ENCODE measurements around the gene CRIM1. TPM values are rescaled to one million over a fixed set of nuclear protein-coding genes. Genes with fewer than 3 reads are reported as not detected.

CRIM1 gene
- total RNA-seq, 1 donor from 2014 or later, result 60.4 TPM

DNA sequence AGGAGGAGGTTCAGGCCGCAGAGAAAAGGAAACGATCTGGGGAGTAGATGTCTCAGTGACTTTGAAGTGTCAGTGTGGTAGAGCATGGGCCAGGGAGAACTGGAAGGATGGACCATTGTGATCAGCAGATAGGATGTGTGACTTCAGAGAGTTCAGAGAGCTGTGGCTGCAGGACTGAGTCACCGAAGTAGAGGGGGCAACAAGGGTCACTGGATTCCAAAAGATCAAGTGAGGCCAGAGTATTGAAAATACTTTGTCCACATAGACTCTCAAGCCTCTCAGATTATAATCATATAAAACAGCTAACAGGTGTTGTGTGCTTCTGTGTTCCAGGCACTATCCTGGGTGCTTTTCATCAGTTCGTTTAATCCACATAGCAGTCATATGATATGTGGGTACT is 99.4 kb downstream of the CRIM1 start:
- no peaks in the 10 kb centered on the region for H3K27me3 ChIP-seq
- no peak for DNase-seq (ENCODE audit: extremely low spot score in 2 of 2)
- H3K27ac ChIP-seq, result peak overlapping the region; percentile 56
- H3K9me3 ChIP-seq, result no peaks in the 10 kb centered on the region
- H3K36me3 ChIP-seq, result no peaks in the 10 kb centered on the region
- H3K4me3 ChIP-seq, result no peak overlapping the region
- intact Hi-C loops (cut with DNase I), result loop anchor here (10.0 kb wide), 1 partner anchor 100 kb away; the partner anchor contains the start of gene CRIM1
- peaks cover 37% of the 10 kb centered on the region for H3K4me1 ChIP-seq
- TF ChIP-seq, protein P1, sequence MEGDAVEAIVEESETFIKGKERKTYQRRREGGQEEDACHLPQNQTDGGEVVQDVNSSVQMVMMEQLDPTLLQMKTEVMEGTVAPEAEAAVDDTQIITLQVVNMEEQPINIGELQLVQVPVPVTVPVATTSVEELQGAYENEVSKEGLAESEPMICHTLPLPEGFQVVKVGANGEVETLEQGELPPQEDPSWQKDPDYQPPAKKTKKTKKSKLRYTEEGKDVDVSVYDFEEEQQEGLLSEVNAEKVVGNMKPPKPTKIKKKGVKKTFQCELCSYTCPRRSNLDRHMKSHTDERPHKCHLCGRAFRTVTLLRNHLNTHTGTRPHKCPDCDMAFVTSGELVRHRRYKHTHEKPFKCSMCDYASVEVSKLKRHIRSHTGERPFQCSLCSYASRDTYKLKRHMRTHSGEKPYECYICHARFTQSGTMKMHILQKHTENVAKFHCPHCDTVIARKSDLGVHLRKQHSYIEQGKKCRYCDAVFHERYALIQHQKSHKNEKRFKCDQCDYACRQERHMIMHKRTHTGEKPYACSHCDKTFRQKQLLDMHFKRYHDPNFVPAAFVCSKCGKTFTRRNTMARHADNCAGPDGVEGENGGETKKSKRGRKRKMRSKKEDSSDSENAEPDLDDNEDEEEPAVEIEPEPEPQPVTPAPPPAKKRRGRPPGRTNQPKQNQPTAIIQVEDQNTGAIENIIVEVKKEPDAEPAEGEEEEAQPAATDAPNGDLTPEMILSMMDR (IDR thresholded peaks at IDR 0.05), result no peak
- TF ChIP-seq POLR2AphosphoS5 (IDR thresholded peaks at IDR 0.05; ENCODE audit: insufficient read depth in 1 of 2, low read depth in 1 of 2), result no peak
- no peak for TF ChIP-seq POLR2A (IDR thresholded peaks at IDR 0.05)

DNA sequence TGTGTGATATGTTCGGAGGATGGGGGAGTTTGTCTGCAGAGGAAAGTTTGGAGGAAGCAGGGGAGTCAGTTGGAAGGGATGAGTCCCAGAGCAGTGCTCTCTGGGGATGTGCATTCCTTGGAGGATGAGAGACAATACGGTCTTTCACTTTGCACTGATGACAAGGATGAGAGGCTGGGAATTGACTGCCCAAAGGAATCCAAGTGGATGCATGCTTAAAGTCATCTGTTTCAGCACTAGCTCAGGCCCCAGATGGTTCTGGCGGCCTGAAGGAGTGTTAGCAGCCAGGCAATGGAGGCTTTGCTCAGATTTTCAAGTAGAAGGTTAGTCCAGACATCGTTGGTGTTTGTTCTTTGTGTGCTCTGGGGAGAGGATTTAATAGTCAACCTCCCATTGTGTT is 100.2 kb downstream of the CRIM1 start:
- peak overlapping the region; percentile 56 for H3K27ac ChIP-seq
- H3K4me1 ChIP-seq, result peaks cover 32% of the 10 kb centered on the region
- no peaks in the 10 kb centered on the region for H3K36me3 ChIP-seq
- H3K9me3 ChIP-seq, result no peaks in the 10 kb centered on the region
- TF ChIP-seq POLR2A (IDR thresholded peaks at IDR 0.05) (no peak), POLR2AphosphoS5 (IDR thresholded peaks at IDR 0.05; ENCODE audit: insufficient read depth in 1 of 2, low read depth in 1 of 2) (no peak)
- TF ChIP-seq, protein P1 (IDR thresholded peaks at IDR 0.05), result no peak
- H3K4me3 ChIP-seq, result no peak overlapping the region
- no peaks in the 10 kb centered on the region for H3K27me3 ChIP-seq
- intact Hi-C loops (cut with DNase I), result loop anchor here (10.0 kb wide), 1 partner anchor 101 kb away; the partner anchor contains the start of gene CRIM1
- no peak for DNase-seq (ENCODE audit: extremely low spot score in 2 of 2)

DNA sequence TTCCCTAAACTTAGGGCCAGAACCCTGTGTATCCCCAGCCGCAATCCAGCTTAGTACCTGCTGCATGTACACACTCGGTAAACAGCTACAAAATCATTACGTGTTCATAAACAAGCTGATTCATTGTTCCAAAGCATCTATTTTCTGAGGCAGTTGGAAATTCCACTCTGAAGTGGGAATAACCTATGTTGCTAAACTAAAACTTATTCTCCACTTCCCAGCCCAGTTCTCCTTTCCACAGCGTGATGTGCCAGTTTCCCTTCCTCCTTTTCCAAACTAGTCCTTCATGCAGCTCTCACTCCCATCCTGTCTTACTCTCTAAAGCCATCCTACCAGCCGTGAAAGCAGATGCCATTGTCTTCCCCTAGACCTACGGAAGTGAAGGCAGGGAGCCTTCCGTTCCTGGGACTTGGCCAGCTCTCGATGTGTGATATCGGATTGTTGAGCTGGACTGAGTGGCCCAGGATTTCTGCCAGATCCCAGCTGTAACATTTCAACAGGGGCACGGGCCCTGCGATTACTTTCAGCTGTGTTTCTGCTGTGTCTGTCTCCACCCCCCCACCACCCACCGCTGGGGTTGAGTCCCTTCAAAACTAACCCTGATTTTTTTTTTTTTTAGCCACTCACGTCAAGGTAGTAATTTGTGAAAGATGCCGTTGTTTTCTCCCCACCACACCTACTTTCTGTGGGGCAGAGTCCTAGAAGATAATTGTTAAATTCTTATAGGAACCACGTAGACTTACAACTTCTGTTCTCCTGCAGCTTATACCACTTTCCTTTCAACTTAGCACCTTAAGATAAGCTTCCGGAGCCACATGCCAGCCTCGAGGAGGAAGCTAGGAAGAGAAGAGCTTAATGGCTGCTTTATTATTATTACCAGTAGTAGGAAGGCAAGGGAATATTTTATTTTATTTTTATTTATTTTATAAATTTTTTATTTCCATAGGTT is 100.9 kb downstream of the CRIM1 start:
- TF ChIP-seq POLR2A (IDR thresholded peaks at IDR 0.05) (no peak), POLR2AphosphoS5 (IDR thresholded peaks at IDR 0.05; ENCODE audit: insufficient read depth in 1 of 2, low read depth in 1 of 2) (peak in 1 of 2 donors; percentile 35)
- no peaks in the 10 kb centered on the region for H3K36me3 ChIP-seq
- H3K4me1 ChIP-seq, result peaks cover 32% of the 10 kb centered on the region
- no peaks in the 10 kb centered on the region for H3K27me3 ChIP-seq
- no peak overlapping the region for H3K4me3 ChIP-seq
- H3K27ac ChIP-seq, result peak overlapping the region; percentile 56
- intact Hi-C loops (cut with DNase I), result loop anchor here (10.0 kb wide), 1 partner anchor 102 kb away; the partner anchor contains the start of gene CRIM1
- no peaks in the 10 kb centered on the region for H3K9me3 ChIP-seq
- no peak for DNase-seq (ENCODE audit: extremely low spot score in 2 of 2)

DNA sequence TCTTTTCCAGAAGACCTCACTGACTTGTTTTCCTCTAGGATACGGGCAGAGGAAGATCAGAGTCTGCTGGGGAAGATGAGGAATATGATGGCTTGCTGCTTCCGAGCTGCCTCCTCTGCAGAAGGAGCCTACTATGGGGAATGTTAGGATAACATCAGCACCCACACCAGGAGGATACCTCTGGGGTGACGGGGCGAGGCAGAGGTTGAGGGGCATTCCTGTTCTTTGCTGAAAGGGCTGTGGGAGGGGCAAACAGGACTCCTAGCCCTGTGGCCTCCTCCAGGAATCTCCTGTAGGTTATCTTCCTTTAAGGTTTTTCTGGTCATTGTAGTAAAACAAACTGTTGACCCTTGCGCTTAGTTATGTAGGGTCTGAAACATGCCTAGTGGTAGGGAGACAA is 102.5 kb downstream of the CRIM1 start:
- intact Hi-C loops (cut with DNase I), result loop anchor here (10.0 kb wide), 1 partner anchor 103 kb away; the partner anchor contains the start of gene CRIM1
- Histone ChIP-seq H3K4me3 (no peak overlapping the region), H3K4me1 (peaks cover 32% of the 10 kb centered on the region), H3K9me3 (no peaks in the 10 kb centered on the region), H3K27ac (no peak overlapping the region), H3K36me3 (no peaks in the 10 kb centered on the region), H3K27me3 (no peaks in the 10 kb centered on the region)
- TF ChIP-seq POLR2AphosphoS5 (IDR thresholded peaks at IDR 0.05; ENCODE audit: insufficient read depth in 1 of 2, low read depth in 1 of 2) (no peak), POLR2A (IDR thresholded peaks at IDR 0.05) (no peak)
- TF ChIP-seq, protein P1 (IDR thresholded peaks at IDR 0.05), result no peak
- no peak for DNase-seq (ENCODE audit: extremely low spot score in 2 of 2)

DNA sequence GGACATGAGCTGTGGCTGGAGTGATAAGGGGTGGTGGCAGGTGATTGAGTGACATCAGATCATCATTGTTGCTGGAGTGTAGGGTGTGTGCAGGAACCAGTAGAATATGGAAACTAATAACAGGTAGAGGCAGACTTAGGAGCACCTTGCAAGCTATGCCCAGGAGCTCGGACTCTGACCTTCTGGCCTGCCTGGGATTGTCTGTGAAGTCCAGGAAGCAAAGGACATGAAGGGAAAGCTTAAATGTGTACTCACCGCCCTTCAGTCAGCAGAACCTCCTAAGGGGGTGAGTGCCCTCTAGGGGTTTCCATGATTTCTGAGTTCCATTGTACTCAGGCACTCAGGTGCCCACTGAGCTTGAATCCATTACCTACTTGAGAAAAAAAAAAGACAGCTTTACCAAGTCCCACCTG is 104.2 kb downstream of the CRIM1 start:
- Histone ChIP-seq H3K4me1 (peaks cover 37% of the 10 kb centered on the region), H3K9me3 (no peaks in the 10 kb centered on the region), H3K27ac (no peak overlapping the region), H3K27me3 (no peaks in the 10 kb centered on the region), H3K4me3 (no peak overlapping the region), H3K36me3 (no peaks in the 10 kb centered on the region)
- intact Hi-C loops (cut with DNase I), result loop anchor here (10.0 kb wide), 1 partner anchor 105 kb away; the partner anchor contains the start of gene CRIM1
- DNase-seq (ENCODE audit: extremely low spot score in 2 of 2), result no peak
- TF ChIP-seq POLR2AphosphoS5 (IDR thresholded peaks at IDR 0.05; ENCODE audit: insufficient read depth in 1 of 2, low read depth in 1 of 2) (no peak), POLR2A (IDR thresholded peaks at IDR 0.05) (no peak)
- TF ChIP-seq, protein P1 (IDR thresholded peaks at IDR 0.05), result no peak

All from vagina (tissue), 2 donors.